Right lobe of liver (tissue), 4 donors: ENCODE results near the gene NUP93.

Source experiments
- CTCF ChIP-seq, 4 donors: fragments of 200-600 bp in 3 of 4; fragments of 450-650 bp in 1 of 4; IDR thresholded peaks; one replicate each; pipeline versions ENCODE4 v1.5.1 to v1.8.0; 2016 to 2022; ENCODE audit warnings: antibody characterized with exemption in 4 of 4, mild to moderate bottlenecking in 2 of 4
- POLR2A ChIP-seq: fragments of 450-650 bp; IDR thresholded peaks from one replicate; pipeline ENCODE4 v1.6.1; 2017; ENCODE audit warnings: antibody characterized with exemption, mild to moderate bottlenecking
- donor health status: DM: no; HTN: no; CAD: no.
- donor health status: DM: no; HTN: no; CAD: no.
- donor health status: DM: no; HTN: yes; CAD: no.

DNA sequence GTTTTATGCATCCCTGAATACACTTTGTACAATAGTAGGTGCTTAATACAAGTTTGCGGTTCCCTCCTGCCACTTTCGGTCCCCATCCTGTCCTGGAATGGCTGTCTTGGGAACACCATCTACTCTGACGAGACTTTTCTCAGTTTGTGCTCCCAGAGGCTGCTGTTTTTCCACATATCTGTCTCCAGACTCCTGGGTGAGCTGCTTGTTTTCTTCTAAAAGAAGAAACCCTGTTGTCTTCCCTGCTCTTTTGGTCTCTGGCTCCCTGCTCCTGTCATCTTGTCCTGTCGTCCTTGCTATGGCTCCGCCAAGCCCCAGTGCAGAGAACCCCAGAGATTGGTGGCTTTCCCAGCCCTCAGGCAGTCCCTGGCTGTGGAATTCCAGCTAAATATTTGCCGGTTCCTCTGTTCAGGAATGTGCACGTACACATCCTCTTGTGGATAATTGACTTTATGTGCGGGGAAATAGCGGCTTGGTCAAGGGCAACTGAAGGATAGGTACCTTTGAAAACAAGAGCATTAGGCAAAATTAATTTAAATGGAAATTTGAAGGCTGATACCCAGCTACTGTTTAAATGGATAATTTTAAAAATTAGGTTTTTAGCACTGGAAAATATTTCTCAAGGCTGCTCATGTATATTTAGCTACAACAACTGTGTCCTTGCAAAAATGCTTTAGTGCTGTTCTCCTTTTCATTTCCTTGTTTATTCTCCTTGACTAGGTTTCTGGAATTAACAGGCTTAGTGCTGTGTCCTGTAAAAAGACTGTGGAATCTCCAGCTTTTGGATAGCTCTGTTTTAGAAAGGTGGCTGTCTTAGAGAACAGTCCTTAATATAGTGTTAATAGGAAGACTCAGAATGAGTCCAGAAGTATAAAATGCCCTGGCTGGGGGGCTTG is 84.9 kb downstream of the NUP93 start:
- TF ChIP-seq CTCF (IDR thresholded peaks at IDR 0.05): no peak
- TF ChIP-seq POLR2A: no peak
